GM18519 (cell line): ENCODE data around the gene PTF1A.

Experiments
- ATAC-seq: cut with Tn5 transposase; IDR thresholded peaks from one replicate; pipeline ENCODE4 v1.9.1; 2021; ENCODE audit warnings: mild to moderate bottlenecking, moderate library complexity; ENCODE audit not compliant: unreplicated experiment, low FRiP score

Gene PTF1A

GRCh38 chr10:23191764-23192711, at the start of gene PTF1A:
PTF1A (plus strand) TSS chr10:23192312; CDS start chr10:23192531, 219 bp downstream.
- ATAC-seq = no peak

- no peak for ATAC-seq
Observed at GRCh38 chr10:23146258-23146657, 45.9 kb upstream of the PTF1A start.

- ATAC-seq = no peak
Observed at GRCh38 chr10:23147035-23147434, 45.1 kb upstream of the PTF1A start.

- no peak for ATAC-seq
Observed at GRCh38 chr10:23148214-23148613, 43.9 kb upstream of the PTF1A start.

GRCh38 chr10:23150091-23150490, 42.0 kb upstream of the PTF1A start:
- no peak for ATAC-seq

DNA sequence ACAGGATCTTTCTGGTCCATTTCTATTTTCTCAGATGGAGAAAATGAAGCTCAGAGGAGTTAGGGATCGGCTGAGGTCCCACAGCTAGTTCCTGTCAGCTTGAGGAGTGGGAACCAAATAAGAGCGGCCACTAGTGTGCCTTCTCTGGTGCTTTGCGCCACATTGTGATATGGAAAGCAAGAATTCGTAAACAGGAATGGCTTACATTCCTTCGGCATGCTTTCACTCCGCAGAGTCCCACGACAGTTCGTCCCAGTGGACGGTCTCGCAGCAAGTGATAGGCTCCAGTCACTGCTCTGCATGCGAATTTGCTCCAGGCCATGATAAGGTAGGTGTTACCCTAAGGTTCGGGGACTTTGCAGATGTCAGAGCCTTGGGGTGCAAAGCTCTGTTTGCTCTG, 41.5 kb upstream of the PTF1A start:
- ATAC-seq = no peak

DNA sequence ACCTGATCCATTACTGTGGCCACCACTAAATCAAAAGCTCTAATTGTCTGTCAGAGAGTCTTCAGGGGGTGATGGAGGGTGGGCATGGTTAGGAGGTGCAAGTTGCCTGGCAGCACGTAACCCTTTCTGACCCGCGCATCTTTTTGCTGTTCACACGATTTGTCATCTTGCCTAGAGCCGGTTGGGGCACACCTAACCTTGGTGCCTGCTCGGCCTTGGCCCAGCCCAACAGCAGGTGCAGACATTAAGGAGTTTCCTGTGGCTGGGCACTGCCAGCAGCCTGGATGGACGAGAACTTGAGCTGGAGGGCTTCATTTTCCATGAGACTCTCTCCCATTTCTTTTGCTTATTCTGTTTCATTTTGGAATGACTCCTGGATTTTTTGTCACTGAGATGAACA, 41.0 kb upstream of the PTF1A start:
- ATAC-seq = no peak

DNA sequence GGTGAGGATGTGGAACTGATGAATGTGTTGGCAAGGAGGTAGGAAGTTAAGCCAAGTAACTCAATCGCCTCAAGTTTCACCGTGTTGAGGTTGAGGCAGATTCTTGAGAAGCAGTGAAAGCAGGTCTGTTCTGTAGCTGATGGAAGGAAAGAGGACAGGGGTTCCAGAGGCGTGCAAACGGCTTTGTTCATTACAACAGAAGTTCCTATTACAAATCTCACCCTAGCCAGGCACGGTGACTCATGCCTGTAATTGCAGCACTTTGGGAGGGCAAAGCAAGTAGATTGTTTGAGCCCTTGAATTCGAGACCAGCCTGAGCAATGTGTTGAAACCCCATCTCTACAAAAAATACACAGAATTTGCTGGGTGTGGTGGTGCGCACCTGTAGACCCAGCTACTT, 36.9 kb upstream of the PTF1A start:
- ATAC-seq = no peak

DNA sequence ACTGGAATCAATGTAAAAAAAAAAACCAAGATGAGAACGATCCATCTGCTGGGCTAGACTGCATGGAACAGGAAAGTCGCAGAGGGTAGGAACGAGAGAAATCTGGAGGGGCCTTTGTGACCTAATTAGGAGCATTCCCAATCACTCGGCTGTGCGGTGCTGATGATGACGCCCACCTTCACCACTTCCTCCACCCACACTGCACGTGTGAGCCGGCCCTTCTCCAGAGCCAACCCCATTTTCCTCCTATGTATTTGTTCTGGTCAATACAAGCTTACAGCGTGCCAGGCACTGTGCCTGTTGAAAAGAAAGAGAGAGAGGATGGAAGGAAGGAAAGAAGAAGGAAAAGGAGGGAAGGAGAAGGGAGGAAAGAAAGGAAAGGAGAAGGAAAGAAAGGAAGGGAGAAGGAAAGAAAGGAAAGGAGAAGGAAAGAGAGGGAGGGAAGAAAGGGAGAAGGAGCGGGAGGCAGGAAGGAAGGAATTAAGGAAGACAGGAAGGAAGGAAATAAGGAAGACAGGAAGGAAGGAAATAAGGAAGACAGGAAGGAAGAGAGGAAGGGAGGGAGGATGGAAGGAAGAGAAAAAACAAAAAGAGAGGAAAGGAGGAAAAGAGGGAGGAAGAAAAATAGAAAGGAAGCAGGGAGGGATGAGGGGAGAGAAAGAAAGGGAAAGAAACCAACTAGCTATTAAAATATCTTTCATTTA, 35.5 kb upstream of the PTF1A start:
- ATAC-seq = no peak

DNA sequence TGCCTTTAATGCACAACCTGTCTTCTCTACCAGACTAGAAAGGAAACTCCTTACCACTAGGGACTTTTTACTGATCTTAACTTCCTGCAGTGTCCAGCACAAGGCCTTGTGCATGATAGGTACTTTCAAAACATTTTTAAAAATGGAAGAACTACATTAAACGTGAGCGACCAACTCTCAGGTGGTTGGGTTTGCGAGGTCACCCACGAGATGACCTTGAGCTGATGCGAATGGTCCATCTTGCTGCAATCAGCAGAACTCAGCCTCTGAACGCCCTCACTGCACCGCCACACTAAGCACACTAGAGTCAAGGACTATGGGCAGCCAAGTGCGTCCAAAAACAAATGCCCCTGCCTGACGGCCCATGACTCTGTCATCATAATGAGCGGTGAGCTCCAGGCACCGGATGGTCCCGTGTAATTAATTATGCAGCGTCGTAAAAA, 34.9 kb upstream of the PTF1A start:
- no peak for ATAC-seq

- no peak for ATAC-seq
Observed at GRCh38 chr10:23157691-23158369, 34.3 kb upstream of the PTF1A start.

- ATAC-seq = no peak
Observed at GRCh38 chr10:23158370-23158769, 33.7 kb upstream of the PTF1A start.

GRCh38 chr10:23171232-23171876, 20.8 kb upstream of the PTF1A start:
- no peak for ATAC-seq

GRCh38 chr10:23172429-23173213, 19.5 kb upstream of the PTF1A start:
- no peak for ATAC-seq

- no peak for ATAC-seq
Observed at GRCh38 chr10:23173214-23174073, 18.7 kb upstream of the PTF1A start.

- ATAC-seq = no peak
Observed at GRCh38 chr10:23174074-23174976, 17.8 kb upstream of the PTF1A start.

- ATAC-seq = no peak
Observed at GRCh38 chr10:23174977-23175512, 17.1 kb upstream of the PTF1A start.

DNA sequence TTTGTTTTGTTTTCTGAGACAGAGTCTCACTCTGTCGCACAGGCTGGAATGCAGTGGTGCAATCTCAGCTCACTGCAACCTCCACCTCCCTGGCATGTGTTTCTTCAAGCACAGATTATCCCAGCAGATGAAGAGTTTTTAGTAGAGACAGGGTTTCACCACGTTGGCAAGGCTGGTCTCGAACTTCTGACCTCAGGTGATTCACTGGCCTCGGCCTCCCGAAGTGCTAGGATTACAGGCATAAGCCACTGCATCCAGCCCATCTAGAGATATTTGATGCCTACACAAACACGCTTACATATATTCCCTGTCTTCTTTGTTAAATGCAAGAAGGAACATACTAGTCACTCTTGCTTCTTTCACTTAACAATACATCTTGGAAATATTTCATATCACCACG, 5.9 kb upstream of the PTF1A start:
- no peak for ATAC-seq
